ENCODE results near the gene GHRL. TPM values are rescaled to one million over a fixed set of nuclear protein-coding genes. Genes with fewer than 3 reads are reported as not detected.
A peak's percentile ranks its signal among the peaks of the same experiment; 100 is the strongest.

GHRL gene
- total RNA-seq, 2 experiments from 2014 or later, result 1.1 to 3.2 TPM

DNA sequence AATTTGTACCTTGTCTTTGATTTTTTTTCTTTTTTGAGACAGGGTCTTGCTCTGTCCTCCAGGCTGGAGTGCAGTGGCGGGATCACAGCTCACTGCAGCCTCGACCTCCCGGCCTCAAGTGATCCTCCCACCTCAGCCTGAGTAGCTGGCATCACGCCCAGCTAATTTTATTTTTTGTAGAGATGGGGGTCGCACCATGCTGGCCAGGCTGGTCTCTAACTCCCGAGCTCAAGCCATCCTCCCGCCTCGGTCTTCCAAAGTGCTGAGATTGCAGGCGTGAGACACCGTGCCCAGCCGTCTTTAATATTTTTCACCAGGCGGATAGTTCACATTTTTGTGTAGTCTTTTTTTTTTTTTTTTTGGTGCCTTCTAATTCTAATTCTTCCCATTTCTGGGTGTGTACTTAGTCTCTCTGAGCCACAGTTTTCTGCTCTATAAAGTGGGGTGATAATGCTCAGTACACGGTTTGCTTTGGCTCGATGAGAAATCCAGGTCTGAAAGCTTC lies 45.0 kb downstream of the GHRL start:
- Histone ChIP-seq H3K4me1 (ENCODE audit: insufficient read depth, low read length) (peaks cover 57% of the 10 kb centered on the region), H3K27ac (ENCODE audit: low read depth in 1 of 2, low read length in 2 of 2) (peak overlapping the region; percentile 39 to 83), H3K36me3 (ENCODE audit: insufficient read depth, low read length) (peaks cover 17% of the 10 kb centered on the region), H3K9me3 (ENCODE audit: control insufficient read depth in 1 of 2, insufficient read depth in 1 of 2, low read length in 2 of 2) (peaks cover 5 to 9% of the 10 kb centered on the region in 2 experiments), H3K27me3 (ENCODE audit: control insufficient read depth in 1 of 2, insufficient read depth in 2 of 2, low read length in 2 of 2) (no peaks in the 10 kb centered on the region), H3K4me3 (ENCODE audit: low read length) (peak overlapping the region; percentile 35)
- ChIA-PET CTCF (interaction anchor here (0.7 to 7.5 kb wide), 2 partner anchors 17 to 53 kb away, joined by 3 to 35 read pairs; no protein-coding TSS in a partner anchor), POLR2A (interaction anchor here (0.5 to 5.4 kb wide), 22 partner anchors 8 to 1544 kb away, joined by 3 to 85 read pairs (median 6); partner anchors contain the start of genes ARPC4, BRK1, CRELD1 and MTMR14)
- intact Hi-C loops (cut with DNase I, micrococcal nuclease), result loop anchor here (2.0 to 5.0 kb wide), 5 partner anchors 15 to 105 kb away; partner anchors contain the start of gene VHL (in 1 of the 2)
- no peak for DNase-seq
- Mint-ChIP-seq H3K4me3 (peak overlapping the region; percentile 81), H3K27ac (peak overlapping the region; percentile 90), H3K27me3 (no peaks in the 10 kb centered on the region), H3K9me3 (peaks cover 6% of the 10 kb centered on the region), H3K36me3 (ENCODE audit: low read depth) (peaks cover 51% of the 10 kb centered on the region), H3K4me1 (ENCODE audit: low read depth) (peaks cover 62% of the 10 kb centered on the region)
- ATAC-seq (ENCODE audit: poor library complexity), result no peak
- no peak for TF ChIP-seq CTCF (IDR thresholded peaks at IDR 0.05)

DNA sequence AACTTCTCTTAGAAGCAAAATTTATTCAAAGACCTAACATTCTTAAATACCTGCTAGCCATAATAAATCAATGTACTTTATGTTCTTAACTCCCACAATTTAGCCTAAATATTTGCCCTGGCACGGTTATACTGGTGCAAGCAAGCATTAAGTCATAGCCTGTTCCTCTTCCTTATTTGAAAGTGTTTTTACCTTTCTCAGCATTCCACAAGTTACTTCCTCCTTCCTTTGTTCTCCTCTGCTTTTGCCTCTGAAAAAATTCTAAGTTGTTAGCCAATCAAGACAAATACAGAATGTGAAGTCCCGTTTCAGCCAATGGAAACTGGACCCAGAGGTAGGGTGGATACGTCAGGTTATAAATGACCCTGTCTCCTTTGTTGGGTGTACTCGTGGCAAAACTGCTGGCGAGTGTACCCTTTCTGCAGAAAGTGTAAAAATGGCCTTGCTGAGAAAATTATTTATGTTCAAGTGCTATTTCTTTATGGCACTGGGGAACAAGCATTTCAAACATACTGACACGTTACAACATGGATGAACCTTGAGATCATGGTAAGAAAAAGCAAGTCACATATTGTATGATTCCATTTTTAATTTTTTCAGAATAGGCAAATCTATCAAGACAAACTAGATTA lies 47.5 kb downstream of the GHRL start:
- ChIA-PET CTCF (no interaction called here), POLR2A (no interaction called here)
- H3K4me1 Mint-ChIP-seq (ENCODE audit: low read depth), result peaks cover 63% of the 10 kb centered on the region
- Histone ChIP-seq H3K27me3 (ENCODE audit: control insufficient read depth in 1 of 2, insufficient read depth in 2 of 2, low read length in 2 of 2) (no peaks in the 10 kb centered on the region), H3K4me1 (ENCODE audit: insufficient read depth, low read length) (peaks cover 57% of the 10 kb centered on the region), H3K4me3 (ENCODE audit: low read length) (no peak overlapping the region), H3K27ac (ENCODE audit: low read depth in 1 of 2, low read length in 2 of 2) (no peak overlapping the region), H3K36me3 (ENCODE audit: insufficient read depth, low read length) (no peaks in the 10 kb centered on the region), H3K9me3 (ENCODE audit: control insufficient read depth in 1 of 2, insufficient read depth in 1 of 2, low read length in 2 of 2) (peaks cover 5 to 9% of the 10 kb centered on the region in 2 experiments)
- DNase-seq, result no peak
- intact Hi-C loops (cut with DNase I, micrococcal nuclease), result loop anchor here in 1 of 2 experiments (5.0 kb wide), 1 partner anchor 103 kb away; the partner anchor contains the start of gene VHL
- H3K36me3 Mint-ChIP-seq (ENCODE audit: low read depth), result peaks cover 42% of the 10 kb centered on the region
- peak overlapping the region; percentile 11 for H3K4me3 Mint-ChIP-seq
- no peak for TF ChIP-seq CTCF (IDR thresholded peaks at IDR 0.05)
- H3K27ac Mint-ChIP-seq, result no peak overlapping the region
- H3K9me3 Mint-ChIP-seq, result peaks cover 6% of the 10 kb centered on the region
- no peaks in the 10 kb centered on the region for H3K27me3 Mint-ChIP-seq
- ATAC-seq (ENCODE audit: poor library complexity), result no peak

GRCh38 chr3:10244009-10244408 lies 48.7 kb downstream of the GHRL start:
- peak overlapping the region; percentile 91 for H3K27ac Mint-ChIP-seq
- H3K4me3 ChIP-seq (ENCODE audit: low read length), result no peak overlapping the region

More at GRCh38 chr3:10244009-10244408, 48.7 kb downstream of the GHRL start:
- Histone ChIP-seq H3K27ac (ENCODE audit: low read depth in 1 of 2, low read length in 2 of 2) (peak overlapping the region in 1 of 2 donors; percentile 32), H3K27me3 (ENCODE audit: control insufficient read depth in 1 of 2, insufficient read depth in 2 of 2, low read length in 2 of 2) (no peaks in the 10 kb centered on the region), H3K9me3 (ENCODE audit: control insufficient read depth in 1 of 2, insufficient read depth in 1 of 2, low read length in 2 of 2) (peaks cover 5 to 9% of the 10 kb centered on the region in 2 experiments), H3K36me3 (ENCODE audit: insufficient read depth, low read length) (no peaks in the 10 kb centered on the region), H3K4me1 (ENCODE audit: insufficient read depth, low read length) (peaks cover 53% of the 10 kb centered on the region)
- Mint-ChIP-seq H3K36me3 (ENCODE audit: low read depth) (peaks cover 30% of the 10 kb centered on the region), H3K27me3 (no peaks in the 10 kb centered on the region), H3K4me1 (ENCODE audit: low read depth) (peaks cover 60% of the 10 kb centered on the region), H3K4me3 (peak overlapping the region; percentile 6), H3K9me3 (peaks cover 6% of the 10 kb centered on the region)
- no peak for DNase-seq
- intact Hi-C loops (cut with DNase I, micrococcal nuclease), result loop anchor here in 1 of 2 experiments (5.0 kb wide), 1 partner anchor 77 kb away; no protein-coding TSS in a partner anchor
- no peak for ATAC-seq (ENCODE audit: poor library complexity)
- CTCF ChIA-PET, result interaction anchor here (3.3 kb wide), 1 partner anchor 20 kb away, joined by 26 read pairs; no protein-coding TSS in a partner anchor
- TF ChIP-seq CTCF (IDR thresholded peaks at IDR 0.05), result no peak
- POLR2A ChIA-PET, result interaction anchor here (0.9 to 1.0 kb wide), 2 partner anchors 18 to 79 kb away, joined by 3 read pairs; partner anchors contain the start of gene IRAK2
